ENCODE data around the gene BSN.
A peak's percentile ranks its signal among the peaks of the same experiment; 100 is the strongest.
"Not testable (repeated sequence)": the region's sequence is repeated elsewhere in the genome, so short reads cannot be mapped to it uniquely, and the experiment has no call there.

BSN gene

DNA sequence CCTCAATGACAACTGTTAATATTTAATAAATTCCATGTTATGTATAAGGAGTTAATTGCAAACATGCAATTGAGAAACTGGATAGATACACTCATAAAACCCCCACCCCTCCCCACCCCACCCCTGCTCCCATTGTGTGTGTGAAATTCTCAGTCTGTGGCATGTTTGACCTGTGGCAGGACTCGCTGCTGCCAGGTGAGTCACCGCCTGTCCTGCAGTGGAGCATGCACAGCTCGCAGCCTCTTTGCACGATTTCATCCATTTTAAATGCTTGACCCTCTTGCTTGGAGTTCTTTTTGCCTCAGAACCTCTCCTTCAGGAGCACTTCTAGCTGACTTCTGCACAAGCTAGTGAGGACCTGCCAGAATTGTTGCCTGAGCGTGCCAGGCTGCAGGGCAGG, 114.6 kb downstream of the BSN start:
- DNase-seq (ENCODE audit: low read depth in 2 of 2, low spot score in 1 of 2): no peak

DNA sequence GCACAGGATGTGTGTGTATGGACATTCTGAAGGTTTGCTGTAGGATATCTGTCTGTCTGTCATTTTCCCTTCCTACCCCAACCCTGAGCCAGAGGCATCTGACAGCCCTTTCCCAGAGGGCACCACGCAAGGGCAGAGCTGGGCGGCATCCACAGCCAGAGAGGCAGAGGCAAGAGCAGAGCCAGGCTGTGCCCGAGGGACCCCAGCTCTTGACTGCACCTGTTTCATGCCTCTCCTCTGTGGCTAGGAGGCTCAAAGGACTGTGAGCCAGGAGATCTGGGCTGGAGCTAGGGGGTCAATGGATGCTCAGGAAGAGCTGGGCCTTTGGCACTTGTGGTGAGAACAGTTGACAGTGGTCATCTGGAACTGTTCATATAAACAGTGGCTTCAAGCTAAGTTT, 115.1 kb downstream of the BSN start:
- no peak for DNase-seq (ENCODE audit: low read depth in 2 of 2, low spot score in 1 of 2)

DNA sequence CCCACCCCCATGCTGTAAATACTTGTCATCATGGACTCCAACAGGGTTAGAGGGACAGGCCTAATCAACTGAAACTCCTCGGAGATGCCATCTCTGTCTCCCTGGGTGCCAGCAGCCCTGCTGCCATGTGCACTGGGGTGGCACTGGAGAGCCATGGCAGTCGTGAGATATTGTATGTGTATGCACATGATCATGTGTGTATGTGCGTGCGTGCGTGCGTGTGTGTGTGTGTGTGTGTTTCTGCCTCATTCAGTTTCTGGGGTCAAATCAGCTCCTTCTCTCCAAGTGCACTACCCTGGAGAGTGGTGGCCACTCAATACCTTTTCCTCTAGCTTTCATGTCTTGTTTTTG, 116.6 kb downstream of the BSN start:
- DNase-seq (ENCODE audit: low read depth in 2 of 2, low spot score in 1 of 2): no peak

DNA sequence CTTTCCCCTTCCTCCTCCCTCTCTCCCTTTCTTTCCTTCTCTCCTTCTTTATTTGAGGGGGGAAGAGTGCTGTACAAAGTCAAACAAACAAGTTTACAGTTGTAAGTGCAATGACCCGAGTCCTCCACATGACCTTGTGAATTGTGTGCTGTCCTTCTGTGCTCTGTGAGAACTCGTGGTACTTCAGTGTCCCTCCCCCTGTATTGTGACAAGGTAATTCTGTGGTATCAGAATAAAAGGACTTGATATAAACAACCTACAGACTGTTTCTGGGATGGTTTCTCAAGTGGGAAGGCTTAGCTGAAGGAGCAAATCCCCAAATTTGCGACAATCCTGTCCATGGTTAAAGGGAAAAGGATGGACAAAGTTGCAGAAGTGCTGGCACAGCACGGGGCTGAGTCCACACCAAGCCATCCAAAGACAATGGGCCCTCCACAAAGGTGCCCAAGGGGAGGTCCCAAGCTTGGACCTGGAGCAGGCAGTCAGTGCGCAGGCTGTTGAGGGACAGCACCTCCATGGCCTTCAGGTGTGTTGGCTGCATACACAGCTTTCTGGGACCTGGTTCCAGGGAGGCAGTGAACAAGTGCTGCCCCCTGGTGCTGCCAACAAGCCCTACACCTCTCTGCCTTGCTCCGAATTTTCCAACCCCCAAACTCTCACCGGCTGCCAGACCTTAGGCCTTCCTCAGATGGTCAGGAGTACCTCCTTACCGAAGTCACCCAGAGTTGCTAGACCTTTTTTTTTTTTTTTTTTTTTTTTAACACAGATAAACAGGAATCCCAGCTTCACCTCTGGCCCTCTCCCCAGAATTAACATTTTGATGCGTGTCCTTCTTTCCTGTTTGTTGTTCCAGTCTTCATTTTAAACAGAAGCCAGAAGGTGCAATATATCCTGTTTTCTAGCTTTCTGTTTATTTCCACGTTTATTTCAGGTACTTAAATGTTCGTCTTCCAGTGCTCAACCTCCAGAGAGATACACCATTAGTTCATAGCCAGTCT, 117.3 kb downstream of the BSN start:
- peak; percentile 35 to 56 for DNase-seq (ENCODE audit: low read depth in 2 of 2, low spot score in 1 of 2)

DNA sequence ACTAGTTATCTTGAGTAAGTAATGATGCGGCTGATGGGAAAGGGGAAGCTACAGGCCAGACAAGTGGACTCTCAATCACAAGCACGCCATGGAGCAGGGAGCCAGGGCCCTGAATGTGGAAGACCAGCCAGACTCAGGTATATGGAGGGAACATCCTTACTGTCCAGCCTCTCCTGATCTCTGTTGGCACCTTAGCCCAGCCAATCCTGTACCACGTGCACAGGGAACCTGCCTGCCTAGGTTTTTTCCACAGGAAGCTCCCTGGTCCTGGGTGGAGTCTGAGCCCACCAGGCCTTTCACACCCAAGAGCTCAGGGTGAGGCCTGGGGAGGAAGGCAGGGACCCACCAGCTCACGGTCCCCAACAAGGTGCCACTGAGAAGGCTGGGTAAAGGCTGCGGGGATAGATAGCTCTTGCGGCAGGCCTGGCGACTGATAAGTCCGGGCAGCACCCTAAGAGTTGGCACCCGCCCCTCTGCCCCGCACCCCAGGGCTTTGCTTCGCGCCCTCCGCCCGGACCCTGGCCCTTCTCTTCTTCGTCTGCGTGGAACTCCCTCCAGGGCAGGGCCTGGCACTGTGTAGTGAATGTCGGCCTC, 118.9 kb downstream of the BSN start:
- DNase-seq (ENCODE audit: low read depth in 2 of 2, low spot score in 1 of 2): no peak

DNA sequence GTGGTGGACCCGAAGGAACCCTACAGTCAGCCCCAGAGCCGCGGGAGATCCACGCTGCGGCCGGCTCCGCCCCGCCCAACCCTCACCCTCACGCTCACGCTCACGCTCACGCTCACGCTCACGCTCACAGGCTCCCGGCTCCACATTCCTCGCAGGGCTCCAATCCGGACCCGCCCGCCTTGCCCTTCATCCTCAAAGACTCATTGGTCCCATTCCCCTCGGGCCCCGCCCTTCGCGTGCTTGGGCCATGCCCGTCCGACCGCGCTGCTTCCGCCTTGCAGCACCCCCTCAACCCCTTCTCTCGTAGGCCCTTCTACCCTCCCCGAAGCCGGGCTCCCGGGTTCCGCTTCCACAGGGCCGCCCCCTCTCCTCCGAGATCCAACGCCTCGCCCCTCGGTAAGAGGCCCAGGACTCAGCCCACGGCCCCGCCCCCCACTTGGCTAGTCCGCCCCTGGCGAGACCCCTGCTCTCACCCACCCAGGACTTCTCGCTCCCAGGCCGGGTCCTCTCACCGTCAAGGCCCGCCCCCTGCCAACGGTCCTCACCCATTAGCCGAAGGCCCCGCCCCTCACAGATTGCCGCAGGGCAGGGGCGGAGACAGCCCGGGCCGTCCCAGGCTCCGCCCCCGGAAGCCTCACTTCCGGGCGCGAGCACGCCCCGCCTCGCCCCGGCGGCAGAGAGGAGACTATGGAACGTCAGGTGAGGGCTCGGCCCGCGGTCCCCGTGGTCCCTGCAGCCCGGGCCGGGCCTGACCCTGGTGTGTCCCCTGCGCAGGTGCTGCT, 119.6 kb downstream of the BSN start, which contains the start of gene APEH:
Gene APEH (plus strand): TSS at position 637 of the 782 bp plus-strand sequence. CDS start 51 bp downstream, at position 688.
- peak; percentile 91 to 95 for DNase-seq (ENCODE audit: low read depth in 2 of 2, low spot score in 1 of 2)

DNA sequence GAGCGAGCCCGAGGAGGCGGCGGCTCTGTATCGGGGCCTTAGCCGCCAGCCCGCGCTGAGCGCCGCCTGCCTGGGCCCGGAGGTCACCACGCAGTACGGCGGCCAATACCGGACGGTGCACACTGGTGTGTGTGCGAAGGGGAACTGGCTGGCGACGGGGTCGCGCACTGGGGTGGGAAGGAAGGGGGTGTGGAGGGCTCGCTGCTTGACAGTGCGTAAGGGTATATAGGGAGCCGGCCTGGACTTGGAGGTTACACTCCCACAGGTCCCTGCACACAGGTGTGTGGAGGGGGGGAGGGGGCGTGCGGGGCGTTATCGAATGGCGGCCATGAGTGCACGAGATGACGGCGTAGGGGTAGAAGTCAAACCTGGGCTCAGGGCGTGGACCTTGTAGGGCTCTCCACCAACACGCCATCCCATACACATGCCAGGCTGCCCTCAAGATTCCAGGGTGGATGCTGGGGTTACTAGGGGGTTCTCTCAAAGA, 120.3 kb downstream of the BSN start:
- no peak for DNase-seq (ENCODE audit: low read depth in 2 of 2, low spot score in 1 of 2)

DNA sequence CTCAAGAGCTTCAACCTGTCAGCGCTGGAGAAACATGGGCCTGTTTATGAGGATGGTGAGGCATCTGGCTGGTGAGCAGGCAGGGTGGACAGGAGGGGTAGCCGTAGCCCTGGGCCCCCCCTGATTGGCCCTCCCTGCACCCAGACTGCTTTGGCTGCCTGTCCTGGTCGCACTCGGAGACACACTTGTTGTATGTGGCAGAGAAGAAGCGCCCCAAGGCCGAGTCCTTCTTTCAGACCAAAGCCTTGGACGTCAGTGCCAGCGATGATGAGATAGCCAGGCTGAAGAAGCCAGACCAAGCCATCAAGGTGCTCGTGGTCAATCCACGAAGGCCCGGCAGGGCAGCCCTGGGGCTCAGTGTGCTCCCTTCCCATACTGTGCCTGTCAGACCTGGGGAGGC, 121.6 kb downstream of the BSN start:
- DNase-seq (ENCODE audit: low read depth in 2 of 2, low spot score in 1 of 2): no peak

DNA sequence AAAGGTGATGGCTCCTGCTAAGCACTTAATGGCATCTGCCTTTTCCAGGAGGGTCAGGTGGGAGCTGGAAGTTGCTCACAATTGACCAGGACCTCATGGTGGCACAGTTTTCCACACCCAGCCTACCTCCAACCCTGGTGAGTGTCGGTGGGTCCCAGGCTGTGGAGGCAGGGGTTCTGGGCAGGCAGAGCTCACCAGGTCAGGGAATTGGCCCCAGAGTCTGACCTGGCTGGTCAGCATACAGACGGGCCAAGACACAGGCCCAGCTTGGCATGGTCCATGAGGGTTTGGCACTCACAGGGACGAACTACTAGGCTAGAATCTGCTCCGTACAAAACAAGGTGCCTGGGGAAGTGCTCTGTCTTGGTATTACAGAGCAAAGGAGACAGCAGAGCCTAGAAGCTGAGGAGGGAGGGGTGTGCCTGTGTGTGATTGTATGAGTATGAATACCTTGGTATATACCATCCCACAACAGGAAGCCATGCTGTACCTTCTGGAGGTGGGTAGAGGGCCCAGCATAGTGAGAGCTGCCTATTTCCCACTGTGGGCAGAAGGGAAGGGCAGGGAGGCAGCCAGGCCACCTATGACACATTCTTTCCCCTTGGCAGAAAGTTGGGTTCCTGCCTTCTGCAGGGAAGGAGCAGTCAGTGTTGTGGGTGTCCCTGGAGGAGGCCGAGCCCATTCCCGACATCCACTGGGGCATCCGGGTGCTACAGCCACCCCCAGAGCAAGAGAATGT, 126.4 kb downstream of the BSN start:
- DNase-seq (ENCODE audit: low read depth in 2 of 2, low spot score in 1 of 2): no peak

DNA sequence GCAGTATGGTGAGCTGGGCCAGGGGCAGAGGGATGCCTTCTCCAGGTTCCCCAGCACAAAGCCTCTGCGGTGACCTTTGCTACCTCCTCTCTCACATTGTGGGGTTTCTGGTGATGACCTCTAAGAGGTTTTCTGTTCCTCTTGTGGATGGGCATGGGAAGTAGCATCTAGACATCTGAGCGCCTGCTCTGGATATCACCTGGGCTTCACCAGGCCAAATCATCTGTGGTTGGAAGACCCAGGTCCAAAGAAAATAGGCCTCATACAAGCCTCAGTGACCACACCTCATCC, 126.9 kb downstream of the BSN start:
- no peak for DNase-seq (ENCODE audit: low read depth in 2 of 2, low spot score in 1 of 2)

DNA sequence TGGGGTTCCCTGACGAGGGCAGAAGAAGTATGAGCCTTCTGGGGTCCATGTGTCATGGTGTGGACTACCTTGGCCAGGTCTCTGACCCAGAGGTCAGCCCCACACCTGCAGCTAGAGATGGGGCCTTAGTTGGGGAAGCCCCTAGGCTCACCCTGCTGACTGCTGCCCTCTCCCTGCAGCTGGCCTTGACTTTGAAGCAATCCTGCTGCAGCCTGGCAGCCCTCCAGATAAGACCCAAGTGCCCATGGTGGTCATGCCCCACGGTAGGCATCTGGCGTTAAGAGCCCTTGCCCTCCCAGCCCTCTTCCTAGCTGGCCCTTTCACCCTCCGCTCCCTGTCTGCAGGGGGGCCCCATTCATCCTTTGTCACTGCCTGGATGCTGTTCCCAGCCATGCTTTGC, 127.3 kb downstream of the BSN start:
- DNase-seq (ENCODE audit: low read depth in 2 of 2, low spot score in 1 of 2): no peak

DNA sequence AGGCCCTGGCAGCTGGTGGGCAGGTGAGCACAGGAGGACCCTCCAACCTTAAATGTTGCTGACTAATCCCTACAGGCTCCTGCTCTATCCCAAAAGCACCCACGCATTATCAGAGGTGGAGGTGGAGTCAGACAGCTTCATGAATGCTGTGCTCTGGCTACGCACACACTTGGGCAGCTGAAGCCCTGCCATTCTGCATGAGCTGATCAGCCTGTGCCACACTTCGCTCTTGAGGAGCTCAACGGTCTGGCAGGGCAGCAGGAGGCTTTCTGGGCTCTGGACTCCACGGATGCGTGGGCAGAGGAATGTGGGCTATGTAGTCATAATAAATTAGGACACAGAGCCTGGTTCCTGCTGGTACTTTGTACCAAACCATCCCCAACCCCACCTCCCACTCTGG, 128.9 kb downstream of the BSN start:
- no peak for DNase-seq (ENCODE audit: low read depth in 2 of 2, low spot score in 1 of 2)

DNA sequence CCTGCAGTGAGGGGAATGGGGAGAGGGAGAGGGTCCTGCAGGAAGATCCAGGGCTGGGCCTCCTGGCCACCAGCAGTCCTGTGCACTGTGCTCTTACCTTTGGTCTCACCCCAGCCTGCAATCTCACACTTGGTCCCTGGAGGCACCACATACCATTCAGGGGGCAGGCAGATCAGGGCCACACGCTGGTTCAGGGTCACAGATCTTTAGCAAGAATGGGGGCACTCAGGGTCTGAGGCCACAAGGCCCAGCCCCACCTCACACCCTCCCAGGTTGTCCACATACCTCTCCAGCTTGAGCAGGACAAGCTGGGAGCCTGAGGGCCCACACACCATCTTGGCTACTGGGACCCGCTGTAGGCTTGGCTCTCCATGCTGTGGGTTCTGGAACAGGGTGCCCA, 130.2 kb downstream of the BSN start:
- DNase-seq (ENCODE audit: low read depth in 2 of 2, low spot score in 1 of 2): not testable (repeated sequence)

DNA sequence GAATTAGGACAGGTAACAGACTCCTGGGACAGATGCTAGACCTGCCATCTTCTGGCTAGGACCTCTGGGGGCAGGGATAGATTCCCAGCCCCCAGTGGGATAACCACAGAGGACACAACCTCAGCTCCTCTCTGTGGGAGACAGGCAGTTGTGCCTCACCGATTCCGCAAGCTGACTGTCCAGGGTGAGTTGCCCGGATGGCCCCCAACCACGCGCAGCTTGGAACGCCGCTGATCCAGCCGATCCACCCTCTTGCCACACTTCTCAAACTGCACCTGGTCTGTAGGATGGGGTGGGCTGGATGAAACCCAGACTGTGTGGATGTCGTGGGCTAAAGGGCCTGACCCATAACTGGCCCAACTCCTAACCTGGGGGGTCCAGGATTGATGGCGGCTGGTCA, 130.8 kb downstream of the BSN start:
- DNase-seq (ENCODE audit: low read depth in 2 of 2, low spot score in 1 of 2): not testable (repeated sequence)

DNA sequence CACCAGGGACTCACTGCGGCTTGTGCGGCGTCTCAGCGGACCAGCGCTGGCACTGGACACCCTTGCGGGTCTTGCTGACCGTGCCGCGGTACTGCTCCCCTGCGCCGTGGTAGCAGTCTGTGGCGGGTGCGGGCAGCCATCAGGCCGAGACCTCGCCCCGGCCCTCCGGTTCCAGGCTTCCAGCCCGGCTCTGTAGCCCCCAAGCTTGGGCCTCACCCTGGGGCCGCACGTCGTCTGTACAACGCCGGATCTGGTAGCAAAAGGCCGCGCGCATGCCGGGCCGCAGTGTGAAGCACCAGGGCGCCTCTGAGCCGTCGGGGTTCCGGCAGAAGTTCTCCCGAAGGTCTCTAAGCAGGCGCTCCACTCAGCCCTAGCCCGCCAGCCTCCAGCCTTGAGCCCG, 131.6 kb downstream of the BSN start:
- DNase-seq (ENCODE audit: low read depth in 2 of 2, low spot score in 1 of 2): not testable (repeated sequence)

DNA sequence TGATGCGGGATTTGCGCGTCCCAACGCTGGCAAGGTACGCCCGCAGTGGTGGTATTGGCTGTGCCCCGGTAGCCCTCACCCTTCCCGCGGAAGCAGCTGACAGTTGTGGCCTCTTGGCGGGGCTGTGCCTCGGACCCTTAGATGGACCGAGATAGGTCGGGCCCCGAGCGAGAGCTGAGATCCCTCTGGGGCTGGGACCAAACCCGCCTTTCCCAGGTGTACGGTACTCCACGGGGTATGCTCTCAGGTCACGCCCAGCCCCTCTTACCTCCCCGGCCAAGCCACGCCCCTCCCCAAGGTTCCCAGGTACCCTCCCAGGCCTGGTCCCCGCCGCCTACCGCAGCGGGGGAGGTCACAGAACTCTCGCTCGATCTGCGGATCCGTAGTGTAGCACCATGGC, 132.1 kb downstream of the BSN start:
- DNase-seq (ENCODE audit: low read depth in 2 of 2, low spot score in 1 of 2): not testable (repeated sequence)

DNA sequence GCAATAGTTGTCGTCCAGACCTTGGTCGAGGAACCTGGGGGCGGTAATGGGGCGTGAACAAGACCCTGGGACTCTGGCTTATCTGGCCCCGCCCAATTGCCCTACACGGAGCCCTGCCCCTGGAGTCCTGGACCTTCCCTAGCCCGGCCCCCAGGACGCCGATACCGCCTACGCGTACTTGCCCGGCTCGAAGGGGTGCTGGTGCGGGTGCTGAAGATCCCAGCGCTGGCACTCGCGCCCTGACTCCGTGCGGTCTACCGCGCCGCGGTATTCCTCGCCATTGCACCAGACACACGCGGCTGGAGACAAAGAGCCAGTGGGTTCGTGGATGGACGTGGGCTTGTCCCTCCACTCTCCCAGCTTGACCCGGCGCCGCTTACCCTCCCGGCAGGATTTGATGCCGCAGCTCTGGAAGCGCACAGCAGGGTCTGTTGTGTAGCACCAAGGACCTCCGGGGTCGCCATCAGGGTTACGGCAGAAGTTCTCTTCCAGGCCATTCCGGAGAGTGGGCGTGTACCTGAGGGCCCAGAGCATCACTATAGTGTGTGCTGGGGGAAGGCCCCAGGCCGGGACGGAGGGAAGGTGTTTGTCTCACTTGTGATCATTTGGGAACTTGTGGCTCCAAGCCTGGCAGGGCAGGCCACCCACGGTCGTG, 132.6 kb downstream of the BSN start:
- not testable (repeated sequence) for DNase-seq (ENCODE audit: low read depth in 2 of 2, low spot score in 1 of 2)

DNA sequence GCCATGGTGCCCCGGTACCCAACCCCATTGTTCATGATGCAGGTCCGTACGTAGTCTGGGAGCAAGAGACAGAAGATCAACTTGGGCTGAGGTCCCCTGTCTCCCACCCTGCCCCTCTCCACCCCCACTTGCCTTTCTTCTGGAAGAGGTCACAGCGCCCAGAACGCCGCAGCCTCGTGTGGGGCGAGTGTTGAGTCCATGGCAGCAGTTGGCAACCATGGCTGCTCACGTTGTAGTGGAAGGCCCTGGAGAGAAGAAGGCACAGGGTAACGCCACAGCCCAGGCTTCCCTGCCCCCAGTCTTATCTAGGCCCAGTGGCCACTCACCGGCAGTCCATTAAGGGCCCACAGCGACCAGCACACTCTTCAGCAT, 133.1 kb downstream of the BSN start:
- DNase-seq (ENCODE audit: low read depth in 2 of 2, low spot score in 1 of 2): not testable (repeated sequence)

DNA sequence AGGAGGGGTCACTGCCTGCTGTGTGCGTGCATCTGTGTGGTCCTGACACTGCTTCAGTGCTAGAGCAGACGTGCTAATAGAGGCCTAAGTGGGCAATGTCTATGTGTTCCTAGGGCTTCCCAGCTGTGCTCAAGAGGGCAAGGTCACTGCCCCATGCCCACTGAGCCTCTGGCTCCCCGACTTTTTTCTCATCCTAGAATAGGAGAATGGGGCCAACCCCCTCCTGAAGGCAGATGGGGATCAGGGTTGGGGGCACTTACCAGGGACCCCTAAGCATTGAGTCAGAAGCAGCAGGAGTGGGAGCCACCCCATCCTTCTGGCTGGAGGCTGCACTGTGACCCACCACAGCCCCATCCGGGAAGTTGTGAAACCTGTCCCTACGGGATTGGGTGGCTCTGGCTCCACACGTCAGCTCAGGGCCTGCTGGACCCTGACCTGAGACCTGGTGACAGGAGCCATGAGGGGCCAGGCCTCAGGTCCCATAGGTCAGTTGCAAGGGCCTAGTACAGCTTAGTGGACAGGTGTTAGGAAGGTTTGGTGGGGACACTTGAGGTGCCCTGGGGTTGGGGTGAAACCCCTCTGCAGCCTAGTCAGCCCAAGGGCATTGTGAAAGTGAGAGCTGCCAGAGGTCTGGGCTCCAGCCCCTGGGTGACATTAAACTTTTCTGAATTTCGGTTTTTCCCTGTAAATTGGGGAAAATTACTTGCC, 134.2 kb downstream of the BSN start:
- DNase-seq (ENCODE audit: low read depth in 2 of 2, low spot score in 1 of 2): not testable (repeated sequence)
